ENCODE measurements around the gene KRT85.
"Not testable (repeated sequence)": the region's sequence is repeated elsewhere in the genome, so short reads cannot be mapped to it uniquely, and the experiment has no call there.

Gene KRT85

GRCh38 chr12:52347016-52347415 lies 20.3 kb downstream of the KRT85 start:
- no peak for DNase-seq

- no peak for DNase-seq
Observed at GRCh38 chr12:52346593-52346992, 20.7 kb downstream of the KRT85 start.

DNA sequence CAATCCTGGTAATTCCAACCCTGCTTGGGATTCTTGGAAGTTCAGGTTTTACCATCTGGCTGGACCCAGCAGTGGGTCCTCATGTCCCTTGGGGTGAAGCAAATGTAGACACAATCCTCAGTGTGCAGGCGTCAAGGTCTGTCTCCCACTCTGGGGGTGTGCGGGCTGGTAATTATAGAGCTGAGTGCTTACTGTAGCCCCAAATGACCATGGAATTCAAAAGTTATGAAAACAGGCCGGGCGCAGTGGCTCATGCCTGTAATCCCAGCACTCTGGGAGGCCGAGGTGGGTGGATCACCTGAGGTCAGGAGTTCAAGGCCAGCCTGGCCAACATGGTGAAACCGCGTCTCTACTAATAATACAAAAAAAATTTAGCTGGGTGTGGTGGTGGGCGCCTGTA lies 22.2 kb downstream of the KRT85 start:
- DNase-seq = not testable (repeated sequence)

DNA sequence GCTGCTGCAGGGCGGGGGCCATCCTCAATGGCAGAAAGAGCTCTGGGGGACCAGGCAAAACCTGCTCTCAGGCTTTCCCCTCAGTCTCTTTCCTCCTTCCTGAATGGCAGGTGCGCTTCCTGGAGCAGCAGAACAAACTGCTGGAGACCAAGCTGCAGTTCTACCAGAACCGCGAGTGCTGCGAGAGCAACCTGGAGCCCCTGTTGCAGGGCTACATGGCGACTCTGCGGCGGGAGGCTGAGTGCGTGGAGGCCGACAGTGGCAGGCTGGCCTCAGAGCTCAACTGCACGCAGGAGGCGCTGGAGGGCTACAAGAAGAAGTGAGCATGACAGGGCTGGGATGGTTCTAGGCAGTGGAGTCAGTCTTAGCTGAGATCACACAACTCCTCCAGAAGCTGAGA lies 23.2 kb downstream of the KRT85 start:
- DNase-seq = no peak

DNA sequence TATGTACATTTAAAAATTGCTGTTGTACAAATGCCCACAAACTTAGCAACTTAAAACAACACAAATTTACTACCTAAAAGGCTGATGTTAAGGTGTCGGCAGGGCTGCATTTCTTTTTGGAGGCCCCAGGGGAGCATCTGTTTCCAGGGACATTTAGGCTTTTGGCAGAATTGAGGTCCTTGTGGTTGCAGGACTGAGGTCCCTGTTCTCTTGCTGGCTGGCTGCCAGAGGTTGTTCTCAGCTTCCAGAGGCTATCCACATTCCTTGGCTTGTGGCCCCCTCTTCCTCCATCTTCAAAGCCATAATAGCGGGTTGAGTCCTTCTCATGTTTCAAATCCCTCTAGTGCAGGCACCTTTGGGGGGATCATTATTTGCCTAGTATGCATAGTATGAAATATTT lies 23.7 kb downstream of the KRT85 start:
- no peak for DNase-seq

DNA sequence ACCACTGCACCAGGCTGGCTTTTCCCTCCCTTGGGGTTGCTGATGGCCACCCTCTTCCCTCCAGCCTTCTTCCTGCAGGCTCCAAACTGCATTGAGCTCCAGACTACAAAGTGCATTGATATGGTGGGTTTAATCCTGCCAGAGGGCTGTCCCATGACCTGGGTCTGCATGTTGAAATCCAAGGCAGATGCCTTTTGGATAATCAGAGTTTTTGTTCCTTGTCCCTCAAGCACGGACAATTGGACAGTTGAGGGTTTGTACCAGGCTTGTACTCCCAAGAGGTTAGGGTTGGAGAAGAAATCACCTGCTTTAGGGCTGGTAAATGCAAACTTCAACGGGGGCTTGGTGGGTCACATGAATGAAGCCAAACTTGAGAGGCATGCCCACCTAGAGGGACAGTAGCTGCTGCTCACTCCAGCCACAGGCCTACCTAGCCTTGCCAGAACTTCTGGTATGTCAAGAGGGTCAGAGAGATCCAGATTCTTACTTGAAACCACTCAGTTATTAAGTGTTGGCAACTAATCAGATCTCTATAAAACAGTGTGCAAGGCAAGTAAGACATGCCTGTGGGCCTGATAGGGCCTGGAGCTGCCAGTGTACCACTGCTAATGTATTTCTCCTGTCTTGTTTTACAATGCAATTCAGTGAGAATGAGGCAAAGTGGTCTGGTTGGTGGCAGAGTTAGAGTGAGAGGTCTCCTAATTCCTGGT lies 24.3 kb downstream of the KRT85 start:
- no peak for DNase-seq

DNA sequence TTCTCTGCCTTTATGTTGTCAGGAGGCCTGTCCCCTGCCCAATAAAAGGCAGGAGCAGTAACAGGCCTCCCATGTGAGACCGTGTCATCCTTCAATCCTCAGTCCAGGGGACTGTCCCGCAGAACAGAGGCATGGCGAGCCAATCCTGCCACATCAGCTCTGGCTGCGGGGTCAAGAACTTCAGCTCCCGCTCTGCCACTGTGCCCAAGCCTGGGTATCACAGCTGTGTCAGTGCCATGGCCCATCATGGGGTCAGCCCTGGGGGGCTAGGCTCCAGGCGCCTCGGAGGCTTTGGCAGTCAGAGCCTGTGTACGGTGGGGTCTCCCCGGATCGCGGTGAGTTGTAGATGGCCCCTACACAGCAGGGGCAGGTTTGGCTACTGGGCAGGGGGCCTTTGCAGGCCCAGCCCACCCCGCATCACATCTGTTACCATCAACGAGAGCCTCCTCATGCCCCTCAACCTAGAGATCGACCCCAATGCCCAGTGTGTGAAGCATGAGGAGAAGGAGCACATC lies 26.2 kb downstream of the KRT85 start:
- no peak for DNase-seq

DNA sequence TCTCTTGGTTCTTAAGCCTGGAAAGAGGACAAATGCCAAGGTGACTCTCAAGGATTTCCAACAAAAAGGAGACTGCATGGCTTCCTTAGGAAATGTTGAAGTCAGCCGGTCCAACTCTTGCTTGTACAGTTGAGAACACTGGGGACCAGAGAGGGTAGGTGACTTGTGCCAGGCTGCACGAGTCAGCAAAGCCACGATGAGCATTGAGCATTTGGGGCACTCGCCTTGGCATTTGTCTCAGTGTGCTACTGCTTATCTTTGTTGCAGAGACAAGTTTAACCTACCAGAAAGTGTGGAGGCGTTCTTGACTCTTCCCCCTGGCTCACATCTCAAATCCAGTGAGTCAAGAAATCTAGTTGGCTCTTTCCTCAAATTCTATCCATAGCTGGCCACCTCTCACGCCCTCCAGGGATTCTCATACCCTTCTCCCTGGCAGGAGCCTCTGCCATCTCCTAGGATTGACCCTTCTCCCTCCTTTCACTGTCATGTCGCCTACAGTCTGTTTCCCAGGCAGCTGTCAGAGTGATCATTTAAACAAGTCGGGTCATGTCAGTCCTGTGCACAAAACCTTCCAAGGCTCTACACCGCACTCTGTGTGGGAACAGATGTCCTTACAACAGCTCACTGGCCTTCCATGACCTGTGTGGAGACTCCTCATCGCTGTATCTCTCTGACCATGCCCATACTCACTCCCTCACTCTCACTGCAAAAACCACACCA lies 28.9 kb downstream of the KRT85 start:
- no peak for DNase-seq

DNA sequence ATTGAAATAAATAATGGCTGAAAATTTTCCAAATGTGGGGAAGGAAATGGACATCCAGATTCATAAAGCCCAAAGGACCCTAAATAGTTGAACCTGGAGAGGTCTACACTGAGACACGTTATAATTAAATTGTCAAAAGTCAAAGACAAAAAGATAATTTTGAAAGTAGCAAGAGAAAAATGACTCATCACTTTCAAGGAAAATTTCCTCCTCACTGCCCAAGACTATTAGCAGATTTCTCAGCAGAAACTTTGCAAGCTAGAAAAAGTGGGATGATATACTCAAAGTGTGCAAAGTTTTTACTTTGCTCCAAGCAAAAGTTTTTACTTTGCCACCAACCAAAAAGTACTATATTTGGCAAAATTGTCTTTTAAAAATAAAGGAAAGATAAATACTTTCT lies 30.2 kb downstream of the KRT85 start:
- DNase-seq = no peak

DNA sequence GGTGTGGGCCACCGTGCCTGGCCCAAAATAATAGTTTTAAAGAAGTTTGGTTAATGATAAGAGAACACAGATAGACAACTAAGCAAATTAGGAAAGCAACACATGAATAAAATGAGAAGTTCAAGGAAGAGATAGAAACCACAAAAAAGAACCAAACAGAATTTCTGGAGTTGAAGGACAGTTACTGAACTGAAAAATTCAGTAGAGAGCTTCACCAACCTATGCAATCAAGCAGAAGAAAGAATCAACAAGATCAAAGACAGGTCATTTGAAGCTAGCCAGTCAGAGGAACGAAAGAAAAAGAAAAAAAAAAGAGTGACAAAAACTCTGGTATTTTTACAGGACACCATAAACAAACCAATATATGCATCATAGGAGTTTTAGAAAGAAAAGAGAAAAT lies 30.6 kb downstream of the KRT85 start:
- DNase-seq = no peak

- DNase-seq = no peak
Observed at GRCh38 chr12:52335598-52336262, 31.6 kb downstream of the KRT85 start.

DNA sequence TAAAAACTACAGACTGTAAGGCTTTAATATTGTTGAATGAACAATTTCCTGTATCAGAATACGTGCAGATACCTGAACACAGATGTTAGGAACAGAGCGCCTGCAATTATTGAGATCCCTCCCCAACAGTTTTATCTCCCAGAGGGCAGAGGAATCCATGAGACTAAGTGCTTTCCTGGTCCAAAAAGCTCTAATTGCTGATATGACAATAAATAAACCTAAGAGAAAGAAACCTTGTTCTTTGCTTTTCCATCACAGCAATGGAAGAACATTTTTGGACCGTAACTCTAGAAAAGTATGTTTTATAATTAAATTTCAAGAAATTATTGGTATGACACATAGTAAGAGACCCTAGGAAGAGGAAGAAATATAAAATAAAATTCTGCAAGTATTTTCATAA lies 33.1 kb downstream of the KRT85 start:
- DNase-seq = no peak

- DNase-seq = no peak
Observed at GRCh38 chr12:52333321-52333720, 34.0 kb downstream of the KRT85 start.

DNA sequence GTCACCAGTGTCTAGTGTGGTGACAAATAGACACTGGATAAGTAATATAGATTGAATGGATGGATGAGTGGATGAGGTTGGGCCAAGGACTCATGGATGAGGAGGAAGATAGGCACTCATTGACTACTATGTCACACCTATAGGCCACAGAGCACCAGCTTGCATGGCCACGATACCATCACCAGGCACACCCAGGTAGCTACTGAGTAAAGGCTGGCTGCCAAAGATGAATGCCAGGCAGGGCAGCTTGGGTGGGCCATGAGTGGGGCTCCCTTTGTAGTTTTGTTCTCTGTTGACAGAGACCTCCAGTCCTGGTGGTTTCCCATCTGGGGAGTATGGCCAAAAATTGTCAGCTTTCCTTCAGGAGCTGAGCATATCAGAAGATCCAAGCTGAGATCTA lies 34.9 kb downstream of the KRT85 start:
- DNase-seq = no peak

- no peak for DNase-seq
Observed at GRCh38 chr12:52331833-52332232, 35.4 kb downstream of the KRT85 start.

DNA sequence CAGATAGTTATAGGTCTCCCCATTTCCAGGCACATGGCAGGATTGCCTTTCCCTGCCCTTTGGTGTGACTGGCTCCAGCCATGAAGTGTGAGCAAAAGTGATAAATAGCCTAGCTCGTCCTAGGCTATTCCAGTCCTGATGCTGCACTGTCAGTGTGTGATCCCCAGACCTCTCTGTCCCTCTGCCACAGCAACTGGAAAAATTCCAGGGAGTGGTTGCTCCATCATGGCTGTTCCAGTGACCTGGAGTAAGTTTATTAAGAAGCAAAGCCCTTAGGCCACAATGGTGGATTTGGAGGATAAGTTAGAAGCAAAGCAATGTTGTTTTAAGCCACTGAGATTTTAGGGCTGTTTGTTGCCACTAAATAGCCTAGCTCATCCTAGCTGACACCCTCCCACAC lies 36.2 kb downstream of the KRT85 start:
- no peak for DNase-seq

- no peak for DNase-seq
Observed at GRCh38 chr12:52327830-52328500, 39.3 kb downstream of the KRT85 start.

DNA sequence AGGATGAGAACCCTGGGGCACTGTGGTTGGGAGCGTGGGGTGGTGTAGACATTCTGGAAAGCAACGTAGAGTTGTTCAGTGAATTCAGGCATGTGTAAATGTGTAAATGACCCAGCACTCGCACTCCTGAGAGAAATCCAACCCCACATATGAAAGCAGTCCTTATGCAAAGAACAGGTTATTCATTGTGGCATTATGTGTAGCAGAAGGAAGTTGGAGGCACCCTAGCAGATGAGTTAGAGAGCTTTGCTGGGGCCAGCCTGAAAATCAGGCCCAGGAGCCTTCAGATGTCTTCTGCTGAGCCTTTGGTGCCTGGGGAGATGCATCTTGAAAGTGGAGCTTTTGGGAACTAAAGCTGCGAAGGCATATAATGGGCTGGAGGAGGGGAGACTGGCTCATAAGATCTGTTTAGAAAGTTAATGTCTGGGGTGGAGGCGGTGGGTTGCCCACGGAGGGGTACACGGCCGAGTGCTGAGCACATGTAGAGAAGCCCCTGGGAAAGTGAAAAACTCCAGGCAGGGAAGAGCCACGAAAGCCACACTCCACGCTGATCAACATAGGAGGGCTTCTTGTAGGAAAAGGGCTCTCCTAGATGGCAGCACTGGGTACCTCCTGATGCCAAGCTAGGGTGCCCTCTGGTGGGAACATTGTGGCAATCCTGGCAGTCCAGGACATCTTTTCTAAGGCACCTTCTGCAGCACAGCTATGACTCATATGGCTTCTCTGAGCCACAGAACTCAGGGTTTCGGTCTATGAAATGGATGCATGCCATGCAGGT lies 40.0 kb downstream of the KRT85 start:
- DNase-seq = peak; percentile 74

GRCh38 chr12:52324153-52324444 lies 43.2 kb downstream of the KRT85 start:
- no peak for DNase-seq

DNA sequence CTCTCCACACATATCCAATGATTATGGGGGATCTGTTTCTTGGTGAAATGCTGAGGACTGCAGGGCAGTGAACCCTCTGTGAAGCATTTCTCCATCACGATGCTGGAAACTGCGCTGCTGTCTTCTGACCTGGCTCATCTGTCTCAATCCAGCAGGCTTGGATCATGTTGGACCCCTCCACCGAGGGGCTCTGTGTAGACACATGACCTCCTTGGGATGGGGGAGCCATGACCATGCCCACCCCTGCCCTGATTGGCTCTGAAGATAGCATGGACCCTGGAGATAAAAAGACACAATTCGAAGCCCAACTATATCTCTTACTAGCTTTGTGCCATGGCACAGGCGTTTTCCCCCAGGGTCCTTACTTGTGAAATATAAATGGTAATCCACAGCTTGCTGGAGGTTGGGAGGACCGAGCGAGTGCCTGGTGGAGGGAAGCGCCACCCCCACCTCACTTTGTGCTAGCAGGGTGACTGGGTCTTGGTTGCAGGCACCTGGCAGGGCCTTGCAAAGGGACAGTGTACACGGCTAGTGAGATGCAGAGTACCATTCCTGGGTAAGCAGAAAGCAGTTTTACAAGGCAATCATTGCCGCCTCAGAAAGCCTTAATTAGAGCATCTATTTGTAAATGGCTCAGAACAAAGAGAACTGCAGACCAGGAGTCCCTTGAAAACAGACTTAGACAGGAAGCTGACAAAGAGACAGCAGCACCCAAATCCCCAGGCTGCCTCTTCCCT lies 43.7 kb downstream of the KRT85 start:
- no peak for DNase-seq

DNA sequence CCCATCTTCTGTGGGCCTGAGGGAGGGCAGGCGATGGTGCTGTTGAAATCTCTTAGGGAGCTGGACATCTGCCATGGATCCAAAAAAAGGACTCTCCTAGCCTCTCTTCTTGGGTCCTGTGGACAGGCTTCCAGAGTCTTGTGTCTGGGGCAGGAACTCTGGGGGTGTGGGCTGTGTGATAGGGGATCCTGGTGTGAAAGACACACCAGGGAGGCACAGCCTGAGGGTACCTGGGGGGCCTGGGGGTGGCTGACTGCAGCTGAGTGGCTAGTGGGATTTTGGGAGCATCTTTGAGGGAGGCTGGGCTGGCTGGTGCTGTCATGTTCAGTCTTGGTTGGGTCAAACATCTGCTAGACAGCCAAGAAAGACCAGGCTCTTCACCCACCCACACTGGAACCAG lies 44.3 kb downstream of the KRT85 start:
- no peak for DNase-seq

GRCh38 chr12:52322069-52322468 lies 45.2 kb downstream of the KRT85 start:
- DNase-seq = no peak

Measured in stimulated activated naive CD4-positive, alpha-beta T cell treated with Interleukin-2 at 50 U/mL for 16 hours (primary cell).